IMR-90 (cell line): ENCODE data around the gene TRIM71. TPM values are rescaled to one million over a fixed set of nuclear protein-coding genes. Genes with fewer than 3 reads are reported as not detected.

Source experiments
- ATAC-seq: fragments of 200-7000 bp; cut with Tn5 transposase; 2 replicates; pipeline ENCODE4 v1.9.1; 2020; ENCODE audit warnings: low read depth, mild to moderate bottlenecking, moderate library complexity
- BruUV-seq: library from RNA; stranded (reverse); fragments of 400-500 nt; replicated peaks from 2 replicates; lab custom pipeline; 2021; lab: Mats Ljungman, UMichigan
- CTCF ChIA-PET: fragments of 300-600 bp; formaldehyde crosslinking; extraction: SDS; loops from one replicate; lab custom pipeline; 2021; ENCODE audit warnings: antibody characterized with exemption; lab: Yijun Ruan, JAX
- POLR2A ChIA-PET: fragments of 300-600 bp; sonication (Branson Sonifier 250); formaldehyde crosslinking; loops from one replicate; lab custom pipeline; 2022; ENCODE audit warnings: antibody characterized with exemption; ENCODE audit not compliant: unreplicated experiment; lab: Charles Lee
- DNase-seq: peaks from one replicate; pipeline ENCODE4 v3.0.0; 2013
- H2AFZ ChIP-seq: replicated peaks from 2 replicates; pipeline ENCODE3; 2013; ENCODE audit warnings: low read length, mild to moderate bottlenecking; ENCODE audit not compliant: poor library complexity
- H2AK5ac ChIP-seq: 2 replicates; pipeline ENCODE4 v1.6.1; 2013; ENCODE audit warnings: low read depth, low read length, inconsistent platforms
- H2AK9ac ChIP-seq: replicated peaks from 2 replicates; pipeline ENCODE3; 2013; ENCODE audit warnings: mild to moderate bottlenecking, low read depth, low read length, moderate library complexity; ENCODE audit not compliant: poor library complexity
- H2BK120ac ChIP-seq: 2 replicates; pipeline ENCODE4 v1.6.1; 2013; ENCODE audit warnings: low read depth, low read length, inconsistent platforms
- H2BK15ac ChIP-seq: 3 replicates; pipeline ENCODE4 v1.6.1; 2013; ENCODE audit warnings: low read depth, low read length, inconsistent platforms
- H2BK20ac ChIP-seq: 2 replicates; pipeline ENCODE4 v1.6.1; 2013; ENCODE audit warnings: low read depth, mild to moderate bottlenecking, inconsistent platforms, low read length, moderate library complexity
- H2BK5ac ChIP-seq: 2 replicates; pipeline ENCODE4 v1.6.1; 2013; ENCODE audit warnings: mild to moderate bottlenecking, low read depth, low read length, inconsistent platforms; ENCODE audit not compliant: poor library complexity, severe bottlenecking
- H3K14ac ChIP-seq: replicated peaks from 2 replicates; pipeline ENCODE4 v1.6.1; 2013; ENCODE audit warnings: low read depth, low read length, inconsistent platforms
- H3K18ac ChIP-seq: 2 replicates; pipeline ENCODE4 v1.6.1; 2013; ENCODE audit warnings: low read depth, low read length, control low read depth
- H3K23ac ChIP-seq: 2 replicates; pipeline ENCODE4 v1.6.1; 2013; ENCODE audit warnings: low read depth, low read length, inconsistent platforms
- H3K27ac ChIP-seq: 2 replicates; pipeline ENCODE4 v1.5.1; 2013; ENCODE audit warnings: mild to moderate bottlenecking, control low read depth, low read length; ENCODE audit not compliant: insufficient read depth
- H3K27me3 ChIP-seq: 2 replicates; pipeline ENCODE4 v1.6.1; 2013; ENCODE audit warnings: low read length; ENCODE audit not compliant: control insufficient read depth, insufficient read depth
- H3K36me3 ChIP-seq: 2 replicates; pipeline ENCODE4 v1.6.1; 2013; ENCODE audit warnings: low read length, mixed read lengths; ENCODE audit not compliant: control insufficient read depth, insufficient read depth
- H3K4ac ChIP-seq: 2 replicates; pipeline ENCODE4 v1.6.1; 2013; ENCODE audit warnings: low read depth, low read length, inconsistent platforms
- H3K4me1 ChIP-seq: 2 replicates; pipeline ENCODE4 v1.6.1; 2013; ENCODE audit warnings: low read length, mixed read lengths; ENCODE audit not compliant: control insufficient read depth, insufficient read depth
- H3K4me2 ChIP-seq: 2 replicates; pipeline ENCODE4 v1.6.1; 2013; ENCODE audit warnings: low read depth, mild to moderate bottlenecking, control low read depth, low read length, moderate library complexity
- H3K4me3 ChIP-seq: 2 replicates; pipeline ENCODE4 v1.5.1; 2013; ENCODE audit warnings: low read depth, mild to moderate bottlenecking, control low read depth, low read length, moderate library complexity; ENCODE audit not compliant: insufficient read depth
- H3K56ac ChIP-seq: 2 replicates; pipeline ENCODE4 v1.6.1; 2013; ENCODE audit warnings: low read length, inconsistent platforms; ENCODE audit not compliant: insufficient read depth; ENCODE audit errors: extremely low read depth
- H3K79me1 ChIP-seq, 2 experiments: 2 replicates each; pipeline ENCODE4 v1.6.1; 2013; ENCODE audit warnings: low read length in 2 of 2, inconsistent platforms in 1 of 2, low read depth in 1 of 2
- H3K9ac ChIP-seq: 2 replicates; pipeline ENCODE4 v1.6.1; 2013; ENCODE audit warnings: low read depth, low read length, control low read depth
- H3K9me1 ChIP-seq: 2 replicates; pipeline ENCODE4 v1.6.1; 2013; ENCODE audit warnings: low read length, inconsistent platforms; ENCODE audit not compliant: insufficient read depth
- H3K9me3 ChIP-seq: 2 replicates; pipeline ENCODE4 v1.6.1; 2013; ENCODE audit warnings: low read length; ENCODE audit not compliant: control insufficient read depth, insufficient read depth
- H4K20me1 ChIP-seq: 2 replicates; pipeline ENCODE4 v1.6.1; 2013; ENCODE audit warnings: low read length, inconsistent platforms; ENCODE audit not compliant: insufficient read depth
- H4K5ac ChIP-seq: 2 replicates; pipeline ENCODE4 v1.6.1; 2013; ENCODE audit warnings: mild to moderate bottlenecking, low read depth, low read length, control low read depth
- H4K8ac ChIP-seq, 2 experiments: 2 replicates each; pipeline ENCODE4 v1.6.1; 2013; ENCODE audit warnings: low read depth in 2 of 2, low read length in 2 of 2, control low read depth in 1 of 2, inconsistent platforms in 1 of 2
- H4K91ac ChIP-seq: 2 replicates; pipeline ENCODE4 v1.6.1; 2013; ENCODE audit warnings: low read depth, low read length, inconsistent platforms; ENCODE audit not compliant: insufficient read depth
- BHLHE40 ChIP-seq: fragments of 150-350 bp; IDR thresholded peaks from 2 replicates; pipeline ENCODE4 v1.6.1; 2016; ENCODE audit warnings: mild to moderate bottlenecking, low read depth, low read length
- CEBPB ChIP-seq: IDR thresholded peaks from 2 replicates; pipeline ENCODE4 v1.6.1; 2012; ENCODE audit warnings: low read depth, low read length, improper control_type of control experiment
- CHD1 ChIP-seq: IDR thresholded peaks from 2 replicates; pipeline ENCODE4 v1.6.1; 2012; ENCODE audit warnings: low read depth, low read length, improper control_type of control experiment
- FOS ChIP-seq: fragments of 150-350 bp; IDR thresholded peaks from 2 replicates; pipeline ENCODE4 v1.6.1; 2016; ENCODE audit warnings: low read depth, low read length
- MAFK ChIP-seq: IDR thresholded peaks from 2 replicates; pipeline ENCODE4 v1.6.1; 2012; ENCODE audit warnings: low read depth, low read length, improper control_type of control experiment
- MAZ ChIP-seq: IDR thresholded peaks from 2 replicates; pipeline ENCODE4 v1.6.1; 2012; ENCODE audit warnings: low read depth, mild to moderate bottlenecking, low read length, improper control_type of control experiment, moderate library complexity, borderline replicate concordance
- MXI1 ChIP-seq: IDR thresholded peaks from 2 replicates; pipeline ENCODE4 v1.6.1; 2012; ENCODE audit warnings: low read depth, mild to moderate bottlenecking, low read length, moderate library complexity, borderline replicate concordance
- NFE2L2 ChIP-seq: fragments of 150-350 bp; IDR thresholded peaks from 2 replicates; pipeline ENCODE4 v1.6.1; 2016; ENCODE audit warnings: low read depth, mild to moderate bottlenecking, low read length
- POLR2A ChIP-seq: IDR thresholded peaks from 2 replicates; pipeline ENCODE4 v1.6.1; 2012; ENCODE audit warnings: mild to moderate bottlenecking, low read depth, low read length
- RAD21 ChIP-seq: IDR thresholded peaks from 2 replicates; pipeline ENCODE4 v1.6.1; 2012; ENCODE audit warnings: low read length, improper control_type of control experiment
- RCOR1 ChIP-seq: IDR thresholded peaks from 2 replicates; pipeline ENCODE4 v1.6.1; 2012; ENCODE audit warnings: mild to moderate bottlenecking, low read length, improper control_type of control experiment; ENCODE audit not compliant: insufficient replicate concordance
- RFX5 ChIP-seq: IDR thresholded peaks from 2 replicates; pipeline ENCODE4 v1.8.0; 2012; ENCODE audit warnings: low read depth, mild to moderate bottlenecking, low read length, moderate library complexity
- SMC3 ChIP-seq: fragments of 150-350 bp; IDR thresholded peaks from 2 replicates; pipeline ENCODE4 v1.6.1; 2016; ENCODE audit warnings: low read depth, mild to moderate bottlenecking, antibody characterized with exemption, low read length, moderate library complexity
- WGBS, 2 experiments: methylation state at CpG; one replicate each; pipeline versions ENCODE4 v1.1.5 to v1.1.7; 2013; ENCODE audit warnings: missing lambda C conversion rate in 2 of 2; ENCODE audit not compliant: insufficient read length in 1 of 2; ENCODE audit errors: extremely low coverage in 2 of 2; 5-methylcytosine and 5-hydroxymethylcytosine counted together
- dilution Hi-C: fragments of 300-500 bp; cut with HindIII; formaldehyde crosslinking; loops from one replicate; pipeline ENCODE4 v1.14.3; 2018; ENCODE audit warnings: low sequenced_read_pairs; ENCODE audit not compliant: unreplicated experiment
- in situ Hi-C: fragments of 300-500 bp; cut with MboI; formaldehyde crosslinking; loops from 3 replicates; pipeline ENCODE4 v1.14.3; 2019; ENCODE audit warnings: low sequenced_read_pairs, inconsistent platforms, mixed read lengths
- intact Hi-C: fragments of 100-400 bp; cut with micrococcal nuclease; formaldehyde crosslinking; loops from 2 replicates; pipeline ENCODE4 v1.10.0; 2022
- polyA plus RNA-seq, 3 experiments: library from polyadenylated mRNA; depleted of rRNA; stranded (reverse); fragments of >200 nt; gene quantifications; 2 replicates each; pipeline ENCODE4 v1.2.3, GENCODE V29; 2012; ENCODE audit warnings: low replicate concordance in 1 of 3
- total RNA-seq: library from RNA; depleted of rRNA; stranded (reverse); fragments of >200 nt; gene quantifications from 2 replicates; pipeline ENCODE4 v1.2.3, GENCODE V29; 2012
- TF ChIP-seq, protein P1 (sequence below): fragments of 150-350 bp; IDR thresholded peaks from 2 replicates; pipeline ENCODE4 v1.6.1; 2017; ENCODE audit warnings: mild to moderate bottlenecking, antibody characterized with exemption, low read length, low read depth
- TF ChIP-seq, protein P2 (sequence below): fragments of 150-350 bp; IDR thresholded peaks from 2 replicates; pipeline ENCODE4 v1.6.1; 2016; ENCODE audit warnings: low read depth, mild to moderate bottlenecking, low read length, moderate library complexity, borderline replicate concordance
- TF ChIP-seq, protein P3 (sequence below): conservative IDR thresholded peaks from 2 replicates; pipeline ENCODE4 v1.5.1; 2012; ENCODE audit warnings: mild to moderate bottlenecking, low read depth, low read length, improper control_type of control experiment

TRIM71 gene
- total and polyA plus RNA-seq, 2 of the 4 experiments (the other 2 are of a cell fraction): not detected

DNA sequence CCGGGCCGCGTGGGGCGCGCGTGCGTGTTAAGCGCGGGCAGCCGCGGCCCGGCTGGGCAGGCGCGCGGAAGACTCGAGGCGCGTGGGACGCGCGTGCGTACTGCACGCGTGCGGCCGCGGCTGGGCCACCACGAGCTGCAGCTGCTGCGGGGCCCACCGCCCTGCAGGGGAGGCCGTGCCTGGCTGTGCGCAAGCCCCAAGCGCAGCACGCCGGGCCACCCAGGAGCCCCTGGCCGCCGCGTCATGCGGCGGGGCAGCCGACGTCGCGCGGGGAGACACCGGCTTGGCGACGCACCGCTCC is 590 bp upstream of the TRIM71 start:
- ATAC-seq: peak; percentile 35; the same call in 1 of the 2 replicates
- no peak overlapping the region for H3K18ac ChIP-seq
- H2BK20ac ChIP-seq: no peak overlapping the region
- TF ChIP-seq FOS (no peak), MAFK (no peak), CEBPB (no peak), CHD1 (no peak), POLR2A (no peak), MXI1 (no peak), RCOR1 (no peak), SMC3 (no peak), NFE2L2 (no peak), RFX5 (no peak), MAZ (no peak), RAD21 (no peak), BHLHE40 (no peak)
- TF ChIP-seq, protein P1, sequence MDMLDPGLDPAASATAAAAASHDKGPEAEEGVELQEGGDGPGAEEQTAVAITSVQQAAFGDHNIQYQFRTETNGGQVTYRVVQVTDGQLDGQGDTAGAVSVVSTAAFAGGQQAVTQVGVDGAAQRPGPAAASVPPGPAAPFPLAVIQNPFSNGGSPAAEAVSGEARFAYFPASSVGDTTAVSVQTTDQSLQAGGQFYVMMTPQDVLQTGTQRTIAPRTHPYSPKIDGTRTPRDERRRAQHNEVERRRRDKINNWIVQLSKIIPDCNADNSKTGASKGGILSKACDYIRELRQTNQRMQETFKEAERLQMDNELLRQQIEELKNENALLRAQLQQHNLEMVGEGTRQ: no peak
- TF ChIP-seq, protein P2, sequence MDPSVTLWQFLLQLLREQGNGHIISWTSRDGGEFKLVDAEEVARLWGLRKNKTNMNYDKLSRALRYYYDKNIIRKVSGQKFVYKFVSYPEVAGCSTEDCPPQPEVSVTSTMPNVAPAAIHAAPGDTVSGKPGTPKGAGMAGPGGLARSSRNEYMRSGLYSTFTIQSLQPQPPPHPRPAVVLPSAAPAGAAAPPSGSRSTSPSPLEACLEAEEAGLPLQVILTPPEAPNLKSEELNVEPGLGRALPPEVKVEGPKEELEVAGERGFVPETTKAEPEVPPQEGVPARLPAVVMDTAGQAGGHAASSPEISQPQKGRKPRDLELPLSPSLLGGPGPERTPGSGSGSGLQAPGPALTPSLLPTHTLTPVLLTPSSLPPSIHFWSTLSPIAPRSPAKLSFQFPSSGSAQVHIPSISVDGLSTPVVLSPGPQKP: no peak
- TF ChIP-seq, protein P3, sequence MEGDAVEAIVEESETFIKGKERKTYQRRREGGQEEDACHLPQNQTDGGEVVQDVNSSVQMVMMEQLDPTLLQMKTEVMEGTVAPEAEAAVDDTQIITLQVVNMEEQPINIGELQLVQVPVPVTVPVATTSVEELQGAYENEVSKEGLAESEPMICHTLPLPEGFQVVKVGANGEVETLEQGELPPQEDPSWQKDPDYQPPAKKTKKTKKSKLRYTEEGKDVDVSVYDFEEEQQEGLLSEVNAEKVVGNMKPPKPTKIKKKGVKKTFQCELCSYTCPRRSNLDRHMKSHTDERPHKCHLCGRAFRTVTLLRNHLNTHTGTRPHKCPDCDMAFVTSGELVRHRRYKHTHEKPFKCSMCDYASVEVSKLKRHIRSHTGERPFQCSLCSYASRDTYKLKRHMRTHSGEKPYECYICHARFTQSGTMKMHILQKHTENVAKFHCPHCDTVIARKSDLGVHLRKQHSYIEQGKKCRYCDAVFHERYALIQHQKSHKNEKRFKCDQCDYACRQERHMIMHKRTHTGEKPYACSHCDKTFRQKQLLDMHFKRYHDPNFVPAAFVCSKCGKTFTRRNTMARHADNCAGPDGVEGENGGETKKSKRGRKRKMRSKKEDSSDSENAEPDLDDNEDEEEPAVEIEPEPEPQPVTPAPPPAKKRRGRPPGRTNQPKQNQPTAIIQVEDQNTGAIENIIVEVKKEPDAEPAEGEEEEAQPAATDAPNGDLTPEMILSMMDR: no peak
- H3K4me1 ChIP-seq: peaks cover 3% of the 10 kb centered on the region; the same call in 1 of the 2 replicates
- dilution Hi-C loops: no loop called here
- no peaks in the 10 kb centered on the region for H3K9me1 ChIP-seq
- no peak overlapping the region for H3K9ac ChIP-seq
- no TSS peak for BruUV-seq
- no peak overlapping the region for H3K56ac ChIP-seq
- no peak overlapping the region for H3K14ac ChIP-seq
- no peak overlapping the region for H3K23ac ChIP-seq
- H2AK9ac ChIP-seq: no peak overlapping the region
- H2BK120ac ChIP-seq: no peak overlapping the region
- no peak for DNase-seq
- intact Hi-C loops: loop anchor here (10.0 kb wide), 2 partner anchors 118 to 1738 kb away; no protein-coding TSS in a partner anchor
- no peak overlapping the region for H3K27ac ChIP-seq
- H3K4ac ChIP-seq: no peak overlapping the region
- H3K4me2 ChIP-seq: no peak overlapping the region; the same call in 1 of the 2 replicates
- no peak overlapping the region for H2AK5ac ChIP-seq
- peak overlapping the region; percentile 78 for H2AFZ ChIP-seq
- H3K4me3 ChIP-seq: no peak overlapping the region; the same call in 1 of the 2 replicates
- CTCF ChIA-PET: no interaction called here
- H4K8ac ChIP-seq: no peak overlapping the region
- peaks cover 21% of the 10 kb centered on the region for H3K9me3 ChIP-seq
- WGBS, 2 experiments: 3% methylated on average over 6 of the region's 49 CpGs; no CpG with 5 or more reads in 1 of the 2 experiments
- POLR2A ChIA-PET: no interaction called here
- H3K36me3 ChIP-seq: no peaks in the 10 kb centered on the region
- H3K27me3 ChIP-seq: peaks cover 76% of the 10 kb centered on the region
- no peak overlapping the region for H2BK15ac ChIP-seq
- H2BK5ac ChIP-seq: no peak overlapping the region
- H4K20me1 ChIP-seq: no peaks in the 10 kb centered on the region
- in situ Hi-C loops: no loop called here
- no peak overlapping the region for H4K91ac ChIP-seq
- no peak overlapping the region for H4K5ac ChIP-seq
- no peaks in the 10 kb centered on the region for H3K79me1 ChIP-seq
